Measurements from ENCODE around the gene CUL7. TPM values are rescaled to one million over a fixed set of nuclear protein-coding genes. Genes with fewer than 3 reads are reported as not detected.

CUL7 gene
- total and polyA plus RNA-seq, 12 donors, result 4.2 to 11.2 (median 8.5) TPM

- TF ChIP-seq CTCF (IDR thresholded peaks at IDR 0.05), result no peak
- H3K27ac ChIP-seq, result peak overlapping the region; percentile 72 to 97 (median 89)
- DNase-seq, result peak in 1 of 2 donors; percentile 17
- intact Hi-C loops (cut with DNase I), result no loop called here
- peak overlapping the region; percentile 73 to 96 (median 85) for H3K4me3 ChIP-seq
- 6 to 7% methylated on average over 15 of the region's 15 CpGs for WGBS, 2 donors
- H3K27me3 ChIP-seq, result no peaks in the 10 kb centered on the region
- peak in 7 of 8 donors; percentile 4 to 31 (median 10) for ATAC-seq
- peaks cover 0 to 69% (median 17%) of the 10 kb centered on the region in 9 donors for H3K36me3 ChIP-seq
- no peaks in the 10 kb centered on the region for H3K9me3 ChIP-seq
- H3K4me1 ChIP-seq, result peaks cover 8 to 33% (median 25%) of the 10 kb centered on the region in 9 donors
Measured at GRCh38 chr6:43060034-43060754, 6.5 kb upstream of the CUL7 start.

- Histone ChIP-seq H3K9me3 (no peaks in the 10 kb centered on the region), H3K4me3 (peak within 1 kb of the TSS; percentile 73 to 96 (median 85)), H3K4me1 (peaks cover 8 to 33% (median 30%) of the 10 kb centered on the region in 9 donors), H3K27me3 (no peaks in the 10 kb centered on the region), H3K36me3 (peaks cover 0 to 67% (median 17%) of the 10 kb centered on the region in 9 donors), H3K27ac (peak within 1 kb of the TSS; percentile 72 to 97 (median 89))
- WGBS, 2 donors, result 0% methylated on average over 64 of the region's 64 CpGs
- DNase-seq (peak; percentile 96 to 99), ATAC-seq (peak; percentile 95 to 99 (median 98))
- TF ChIP-seq CTCF (IDR thresholded peaks at IDR 0.05), result no peak
- intact Hi-C loops (cut with DNase I), result loop anchor here in 6 of 10 donors (1.0 to 10.0 kb wide), 8 partner anchors 37 to 155 kb away; partner anchors contain the start of genes CNPY3 (in 2 of the 6), KLHDC3 (in 2 of the 6), MEA1 (in 2 of the 6) and PEX6 (in 1 of the 6)
Measured at GRCh38 chr6:43059168-43060033, 5.8 kb upstream of the CUL7 start, which contains the start of the genes KLC4 and MRPL2. TSS of gene KLC4 (plus strand) at chr6:43059631. CDS start at chr6:43061336, 1,705 bp downstream. TSS of gene MRPL2 (minus strand) at chr6:43059434. CDS start at chr6:43059381, 53 bp downstream.

- Histone ChIP-seq H3K4me1 (peaks cover 8 to 36% (median 33%) of the 10 kb centered on the region in 9 donors), H3K36me3 (peaks cover 0 to 58% (median 17%) of the 10 kb centered on the region in 9 donors), H3K27ac (peak overlapping the region in 9 of 10 donors; percentile 83 to 97 (median 89)), H3K27me3 (no peaks in the 10 kb centered on the region), H3K4me3 (peak overlapping the region; percentile 73 to 96 (median 85)), H3K9me3 (no peaks in the 10 kb centered on the region)
- ATAC-seq, result no peak
- intact Hi-C loops (cut with DNase I), result loop anchor here in 6 of 10 donors (2.0 to 10.0 kb wide), 6 partner anchors 36 to 154 kb away; partner anchors contain the start of genes KLHDC3 (in 2 of the 6), CNPY3 (in 1 of the 6), MEA1 (in 1 of the 6) and PEX6 (in 1 of the 6)
- no peak for DNase-seq
- WGBS, 2 donors, result 71 to 75% methylated on average over 1 of the region's 1 CpG
- TF ChIP-seq CTCF (IDR thresholded peaks at IDR 0.05), result no peak
Measured at GRCh38 chr6:43058531-43058930, 4.9 kb upstream of the CUL7 start.
